GM12873 (cell line): Measurements from ENCODE around the gene AVPR2.

Source experiments
- CTCF ChIP-seq: IDR thresholded peaks from 2 replicates; pipeline ENCODE4 v1.5.1; 2012; ENCODE audit warnings: low read depth, mild to moderate bottlenecking, moderate library complexity, low read length, control low read depth; ENCODE audit not compliant: insufficient read depth; ENCODE audit errors: missing control alignments

The AVPR2 gene

GRCh38 chrX:153887385-153887784, 17.1 kb upstream of the AVPR2 start:
- TF ChIP-seq CTCF: no peak

GRCh38 chrX:153888344-153888743, 16.1 kb upstream of the AVPR2 start:
- no peak for TF ChIP-seq CTCF

- TF ChIP-seq CTCF: no peak
Observed at GRCh38 chrX:153889123-153889522, 15.3 kb upstream of the AVPR2 start.

- TF ChIP-seq CTCF: no peak
Observed at GRCh38 chrX:153897899-153898298, 6.6 kb upstream of the AVPR2 start.

GRCh38 chrX:153900831-153901752, 3.4 kb upstream of the AVPR2 start:
- TF ChIP-seq CTCF: peak; percentile 11

- TF ChIP-seq CTCF: no peak
Observed at GRCh38 chrX:153901753-153902140, 2.7 kb upstream of the AVPR2 start.

GRCh38 chrX:153902385-153902784, 2.1 kb upstream of the AVPR2 start:
- no peak for TF ChIP-seq CTCF
